Measurements from ENCODE around the gene NME9.

The NME9 gene

DNA sequence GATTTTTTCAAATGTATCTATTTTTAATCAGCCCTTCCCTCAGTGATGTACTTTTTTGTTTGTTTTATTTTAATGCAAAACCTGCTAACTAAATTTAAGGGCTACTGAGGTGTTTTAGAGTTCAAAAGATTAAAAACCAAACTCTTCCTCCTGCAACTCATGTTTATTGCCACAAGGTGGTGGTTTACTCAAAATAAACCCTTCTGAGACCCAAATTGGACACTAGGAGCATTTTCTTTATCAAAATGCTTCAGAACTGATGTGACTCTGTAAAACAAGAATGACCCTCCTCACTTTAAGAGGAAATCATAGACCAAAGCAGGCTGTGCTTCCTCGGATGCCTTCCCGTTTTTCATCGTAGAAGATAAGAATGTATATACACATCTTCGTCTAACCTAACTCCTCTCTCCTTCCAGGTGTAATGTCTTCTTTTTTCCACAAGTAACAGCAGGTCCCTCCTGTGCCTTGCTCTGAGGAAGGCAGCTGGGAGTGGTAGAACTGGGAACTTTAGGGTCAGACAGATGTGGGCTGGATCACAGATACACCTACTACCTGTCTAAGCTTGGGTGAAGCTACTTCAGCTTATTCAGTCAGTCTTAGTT lies 2.9 kb upstream of the NME9 start:
- DNase-seq, result peak in 1 of 2 experiments; percentile 36

DNA sequence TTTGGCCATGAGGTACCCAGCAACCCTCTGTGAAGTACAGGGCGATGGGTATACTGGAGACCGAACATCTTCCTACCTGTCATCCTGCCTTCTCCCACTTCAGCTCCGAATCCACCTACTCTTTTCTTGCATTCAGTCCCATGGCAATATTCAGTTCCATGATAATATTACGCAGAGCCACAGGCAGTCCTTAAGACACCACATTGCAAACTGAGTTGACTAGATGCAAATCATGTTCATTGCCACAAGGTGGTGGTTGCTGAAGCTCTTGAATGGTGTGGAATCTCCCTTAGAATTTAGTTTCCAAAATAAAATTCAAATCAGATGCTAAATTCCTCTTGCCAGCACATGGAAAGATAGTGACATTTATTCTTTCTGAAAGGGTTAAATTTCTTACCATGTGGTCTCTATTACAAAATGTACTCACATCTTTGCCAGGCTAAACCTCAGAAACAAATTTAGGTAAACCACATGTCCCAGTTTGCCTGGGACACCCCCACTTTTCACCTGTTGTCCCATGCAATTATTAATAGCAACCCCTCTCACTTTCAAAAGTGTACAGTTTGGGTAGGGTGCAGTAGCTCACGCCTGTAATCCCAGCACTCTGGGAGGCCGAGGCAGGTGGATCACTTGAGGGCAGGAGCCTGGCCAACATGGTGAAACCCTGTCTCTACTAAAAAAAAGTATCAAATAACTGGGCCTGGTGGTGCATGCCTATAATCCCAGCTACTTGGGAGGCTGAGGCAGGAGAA lies 1.7 kb upstream of the NME9 start:
- peak in 1 of 2 experiments; percentile 35 for DNase-seq

DNA sequence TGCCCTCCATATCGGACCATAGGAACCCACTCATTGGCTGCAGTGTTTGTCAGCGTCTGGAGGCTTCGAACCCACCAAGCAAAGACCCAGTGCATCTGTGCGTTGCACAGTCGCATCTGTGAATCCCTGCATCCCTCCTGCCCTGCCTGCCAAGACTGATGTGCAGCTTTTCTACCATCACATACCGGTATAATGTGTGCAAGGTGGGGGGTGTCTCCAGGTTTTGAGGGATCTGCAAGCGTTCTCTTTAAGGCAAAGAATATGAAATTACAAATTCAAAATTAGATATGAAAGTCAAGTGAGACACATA lies 288 bp upstream of the NME9 start:
- DNase-seq, result no peak

DNA sequence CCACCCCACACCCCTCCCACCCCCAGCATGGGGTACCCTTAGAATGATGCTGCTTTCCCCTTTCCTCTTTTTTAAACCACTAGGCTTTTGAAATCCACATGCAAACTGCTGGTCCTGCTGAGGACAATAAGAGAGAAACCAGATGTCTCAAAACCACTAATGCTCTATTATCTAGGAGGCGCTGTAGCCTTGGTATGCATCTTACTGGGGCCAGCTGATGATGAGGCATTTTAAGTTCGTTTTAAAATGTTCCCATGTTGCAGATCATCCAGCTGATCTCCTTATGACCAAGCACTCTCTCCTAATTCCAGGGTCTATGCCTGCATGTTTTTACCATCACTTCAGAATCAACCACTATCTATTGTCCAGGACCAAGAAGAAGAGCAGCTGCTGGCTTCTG lies 1.3 kb downstream of the NME9 start:
- DNase-seq, result peak in 1 of 2 experiments; percentile 17

DNA sequence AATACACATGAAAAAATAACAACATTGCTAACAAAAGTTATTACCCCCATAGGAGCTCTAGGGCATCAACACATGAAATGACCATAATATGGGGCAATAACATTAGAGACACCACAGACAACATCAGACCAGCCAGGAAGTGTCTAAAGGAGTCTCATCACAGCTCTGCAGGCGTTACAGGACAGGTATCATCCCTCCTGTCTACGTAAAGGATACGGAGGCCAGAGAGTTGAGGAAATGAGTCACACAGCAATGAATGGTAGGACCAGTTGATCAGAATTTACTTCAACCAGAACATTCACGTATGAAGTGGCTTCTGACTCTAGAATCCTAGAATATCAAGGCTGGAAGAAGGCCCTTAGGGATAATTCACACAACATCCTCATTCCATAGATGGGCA lies 1.8 kb downstream of the NME9 start:
- DNase-seq, result no peak

DNA sequence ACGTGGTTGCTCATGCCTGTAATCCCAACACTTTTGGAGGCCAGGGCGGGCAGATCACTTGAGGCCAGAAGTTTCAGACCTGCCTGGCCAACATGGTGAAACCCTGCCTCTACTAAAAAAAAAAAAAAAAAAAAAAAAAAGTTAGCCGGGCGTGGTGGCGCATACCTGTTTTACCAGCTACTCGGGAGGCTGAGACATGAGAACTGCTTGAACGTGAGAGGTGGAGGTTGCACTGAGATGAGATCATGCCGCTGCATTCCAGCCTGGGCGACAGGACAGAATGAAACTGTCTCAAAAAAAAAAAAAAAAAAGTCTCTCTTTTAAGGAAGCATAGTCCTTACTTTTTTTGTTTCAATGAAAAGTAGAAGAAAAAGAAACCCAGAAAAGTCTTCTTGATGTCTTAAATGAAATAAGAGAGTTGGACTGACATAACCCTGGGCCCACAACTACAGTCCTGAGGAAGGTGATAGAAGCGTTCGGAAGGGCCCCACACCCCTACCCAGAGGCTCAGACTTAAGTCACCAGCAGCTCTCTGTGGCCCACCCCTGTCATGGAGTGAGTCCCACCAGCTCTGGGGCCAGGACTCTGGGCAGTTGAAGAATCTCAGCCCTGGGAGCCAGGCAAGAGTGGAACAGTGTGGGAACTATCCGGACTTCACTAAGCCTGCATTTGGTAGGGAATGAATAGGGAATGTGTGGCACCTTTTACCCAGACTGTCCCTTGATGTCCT lies 2.6 kb downstream of the NME9 start:
- DNase-seq, result no peak

DNA sequence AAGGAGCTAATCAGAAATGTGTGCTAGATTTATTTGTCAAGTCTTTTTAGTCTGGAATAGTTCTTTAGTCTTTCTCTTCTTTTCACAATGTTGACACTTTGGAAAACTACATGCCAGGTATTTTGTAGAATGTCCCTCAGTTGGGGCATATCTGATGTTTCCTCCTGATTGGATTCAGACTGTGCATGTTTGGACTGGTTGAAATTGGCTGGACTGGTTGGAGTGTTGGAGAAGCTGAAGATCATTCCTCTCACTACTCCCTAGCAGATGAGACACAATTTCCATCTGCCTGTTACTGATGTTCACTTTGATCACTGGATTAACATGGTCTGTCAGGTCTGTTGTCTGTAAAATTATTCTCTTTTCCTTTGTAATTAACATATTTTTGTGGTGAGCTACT lies 3.7 kb downstream of the NME9 start:
- no peak for DNase-seq

DNA sequence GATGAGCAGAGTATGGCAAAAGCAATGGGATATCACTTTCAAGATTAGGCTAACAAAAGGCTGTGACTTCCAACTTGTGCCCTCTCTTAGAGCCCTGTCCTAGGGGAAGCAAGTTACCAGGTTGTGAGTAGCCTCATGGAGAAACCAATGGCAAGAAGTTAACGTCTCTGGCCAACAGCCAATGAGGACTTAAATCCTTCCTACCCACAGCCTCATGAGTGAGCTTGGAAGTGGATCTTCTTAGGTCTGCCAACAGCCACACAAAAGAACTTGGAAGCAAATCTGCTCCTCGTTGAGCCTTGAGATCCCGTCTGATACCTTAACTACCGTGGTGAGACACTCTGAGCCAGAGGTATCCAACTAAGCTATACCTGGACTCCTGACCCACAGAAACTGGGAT lies 5.7 kb downstream of the NME9 start:
- no peak for DNase-seq

DNA sequence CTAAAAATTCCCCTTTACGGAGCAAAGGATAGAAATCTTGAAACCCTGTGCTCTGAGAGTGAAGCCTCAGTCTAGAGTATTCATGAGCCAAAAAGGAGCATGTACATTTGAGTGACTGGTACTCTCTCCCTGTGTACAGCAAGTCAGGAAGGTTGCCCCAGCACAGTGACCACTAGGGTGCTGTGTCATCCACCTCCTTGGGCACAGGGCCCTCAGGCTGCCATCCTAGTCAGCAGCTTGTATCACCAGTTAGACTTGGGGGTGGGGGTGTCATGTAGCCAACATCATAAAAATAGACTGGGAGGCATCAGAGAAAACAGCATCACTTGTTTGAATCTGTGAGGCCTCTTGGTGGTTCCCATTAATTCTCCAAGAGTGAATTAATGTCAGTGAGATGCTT lies 12.0 kb downstream of the NME9 start:
- no peak for DNase-seq

DNA sequence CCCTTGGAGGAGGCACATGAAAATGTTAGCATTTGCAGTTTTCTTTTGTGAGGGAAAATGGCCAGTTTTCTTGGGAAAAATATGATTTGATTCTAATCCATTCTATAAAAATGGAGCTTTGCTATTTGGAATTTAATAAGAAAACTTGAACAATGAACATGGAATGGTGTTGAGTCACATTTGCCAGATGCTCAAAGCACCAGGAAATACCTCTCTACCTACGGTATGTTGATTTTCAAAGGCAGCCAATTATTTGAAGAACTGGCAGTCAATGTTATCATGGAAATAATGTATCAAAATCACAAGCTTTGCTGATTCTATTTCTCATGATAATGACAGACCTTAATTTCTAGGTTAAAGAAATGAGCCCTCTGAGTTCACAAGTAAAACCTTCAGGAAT lies 14.9 kb downstream of the NME9 start:
- DNase-seq, result no peak

DNA sequence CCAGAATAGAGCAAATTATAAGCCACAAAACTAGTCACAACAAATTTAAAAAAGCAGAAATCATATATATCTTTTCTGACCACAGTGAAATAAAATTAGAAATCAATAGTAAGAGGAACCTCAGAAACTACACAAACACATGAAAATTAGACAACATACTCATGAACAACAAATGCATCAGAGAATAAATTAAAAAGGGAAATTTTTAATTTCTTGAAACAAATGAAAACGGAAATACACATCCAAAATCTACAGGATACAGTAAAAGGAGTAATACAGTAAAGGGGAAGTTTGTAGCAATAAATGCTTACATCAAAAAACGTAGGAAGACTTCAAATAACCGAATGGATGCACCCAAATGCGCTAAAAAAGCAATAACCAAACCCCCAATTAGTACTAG lies 19.2 kb downstream of the NME9 start:
- DNase-seq, result no peak

DNA sequence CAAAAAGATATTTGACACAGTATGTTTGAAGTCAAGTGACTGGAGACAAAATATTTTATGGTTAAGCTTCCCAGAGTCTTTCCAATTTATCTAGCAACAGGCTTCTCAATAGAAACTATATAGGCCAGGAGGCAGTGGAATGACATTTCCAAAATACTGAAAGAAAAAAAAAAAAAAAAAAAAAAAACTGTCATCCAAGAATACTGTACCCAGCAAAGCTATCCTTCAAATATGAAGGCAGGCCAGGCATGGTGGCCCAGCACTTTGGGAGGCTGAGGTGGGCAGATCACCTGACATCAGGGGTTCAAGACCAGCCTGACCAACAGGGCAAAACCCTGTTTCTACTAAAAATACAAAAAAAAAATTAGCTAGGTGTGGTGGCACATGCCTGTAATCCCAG lies 20.9 kb downstream of the NME9 start:
- DNase-seq, result no peak

DNA sequence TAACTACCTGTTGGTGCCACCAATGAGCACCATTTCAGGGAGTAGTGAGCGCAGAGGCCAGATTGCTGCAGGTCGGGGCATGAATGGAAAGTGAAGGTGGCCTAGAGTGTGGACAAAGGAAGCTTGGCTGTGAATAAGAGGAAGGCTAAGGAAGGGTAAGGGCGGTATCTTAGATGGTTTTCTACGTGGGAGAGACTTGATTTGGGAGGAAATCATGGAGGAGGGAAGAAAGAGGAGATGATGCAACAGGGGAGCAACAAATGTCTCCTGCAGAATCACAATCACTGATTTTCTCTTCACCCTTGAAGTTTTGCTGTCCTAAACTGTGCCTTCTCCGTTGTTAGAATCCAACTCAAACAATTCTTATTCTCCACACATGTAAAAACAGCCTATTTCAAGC lies 21.8 kb downstream of the NME9 start:
- DNase-seq, result no peak

DNA sequence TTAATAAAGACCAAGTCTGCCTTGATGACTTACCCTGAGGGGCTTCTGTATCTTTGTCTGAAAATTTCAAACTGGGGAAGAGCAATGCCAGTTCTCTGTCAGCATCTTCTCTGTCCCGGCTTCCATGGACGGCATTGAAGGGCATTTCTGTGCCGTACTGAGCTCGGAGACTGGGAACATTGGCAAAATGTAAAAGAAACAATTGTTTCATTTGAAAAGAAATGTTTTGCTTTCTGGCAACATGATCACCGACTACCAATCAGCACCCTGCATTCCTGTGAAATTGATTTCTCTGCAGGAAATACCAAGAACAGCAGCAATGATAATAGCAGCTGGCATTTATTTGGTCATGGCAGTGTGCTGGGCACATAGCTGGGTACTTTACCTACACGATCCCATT lies 26.2 kb downstream of the NME9 start:
- no peak for DNase-seq

DNA sequence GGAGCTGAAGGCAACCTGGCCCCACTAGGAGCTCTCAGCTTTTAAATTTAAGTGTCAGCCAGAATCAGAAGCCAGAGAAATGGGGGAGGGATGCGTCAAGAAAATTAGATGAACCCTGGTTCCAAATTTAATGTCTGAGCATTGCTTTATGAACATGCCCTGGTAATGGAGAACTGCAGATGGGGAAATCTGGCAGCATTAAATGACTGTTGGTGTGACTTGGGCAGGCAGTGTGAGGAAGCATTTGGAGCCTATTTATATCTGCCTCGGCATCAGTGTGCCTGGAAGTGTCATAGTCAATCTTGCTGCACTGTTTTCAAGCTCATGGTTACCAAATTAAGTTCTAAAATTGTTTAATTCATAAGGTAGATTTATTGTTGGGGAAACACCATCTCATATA lies 29.0 kb downstream of the NME9 start:
- DNase-seq, result no peak

DNA sequence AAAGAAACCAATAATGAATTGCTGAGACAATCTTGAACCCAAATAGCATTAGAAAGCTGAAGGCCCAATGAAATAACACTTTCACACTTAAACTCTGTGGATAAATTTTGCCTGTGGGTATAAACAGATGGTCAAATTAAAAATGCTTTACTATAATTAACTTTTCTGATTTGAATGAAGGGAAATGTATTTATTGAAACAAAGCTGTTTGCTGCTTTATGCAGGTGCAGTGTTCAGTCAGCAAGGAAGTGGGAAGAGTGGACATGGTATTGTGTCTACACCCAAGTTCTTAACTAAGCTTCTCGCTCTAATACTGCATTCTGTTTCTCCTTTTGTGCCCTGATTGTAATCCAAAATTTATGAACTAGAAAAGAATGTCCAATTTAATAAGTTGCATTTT lies 31.8 kb downstream of the NME9 start:
- no peak for DNase-seq

DNA sequence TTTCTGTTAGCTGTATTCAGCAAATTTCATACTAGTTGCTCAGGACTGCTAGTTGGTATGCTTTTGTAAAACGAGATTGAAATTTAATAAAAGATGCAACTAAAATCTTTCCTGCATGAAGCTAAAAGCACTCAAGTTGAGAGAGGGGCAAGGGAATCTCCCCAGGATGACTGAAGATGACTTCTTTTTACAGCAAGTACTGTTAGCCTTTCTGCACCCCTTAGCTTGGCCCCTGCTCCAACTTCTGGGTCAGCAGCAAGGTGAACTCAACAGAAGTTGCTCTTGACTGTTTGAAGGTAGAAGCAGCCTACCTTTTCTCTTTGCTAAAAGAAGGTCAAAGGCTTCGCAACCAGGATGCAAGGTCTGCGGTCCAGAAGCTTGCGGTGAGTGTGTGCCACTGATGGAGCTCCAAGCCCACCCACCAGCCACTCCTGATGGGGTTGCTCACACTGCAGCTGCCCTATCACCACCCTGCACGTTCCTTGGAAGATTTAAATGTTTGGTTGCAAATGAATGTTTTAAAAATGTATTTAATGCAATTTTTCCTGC lies 32.5 kb downstream of the NME9 start:
- no peak for DNase-seq

DNA sequence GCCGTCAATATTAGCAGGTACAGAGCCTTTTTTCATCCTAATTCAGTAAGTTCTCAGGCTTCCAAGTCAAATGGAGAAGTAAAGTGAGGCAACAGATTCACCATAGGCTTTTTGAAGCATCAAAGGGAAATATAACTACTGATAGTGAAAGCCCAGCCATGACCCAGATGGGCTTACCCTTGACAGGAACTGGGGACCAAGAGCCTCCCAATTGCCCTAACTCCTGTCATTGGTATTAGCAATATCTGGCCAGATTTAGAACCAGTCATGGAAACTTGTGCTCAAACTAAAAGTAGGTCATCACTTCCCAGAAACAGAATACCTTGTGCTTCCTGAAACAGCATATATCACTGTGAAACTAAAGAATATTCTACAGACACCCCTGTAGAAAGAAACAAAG lies 33.0 kb downstream of the NME9 start:
- no peak for DNase-seq

DNA sequence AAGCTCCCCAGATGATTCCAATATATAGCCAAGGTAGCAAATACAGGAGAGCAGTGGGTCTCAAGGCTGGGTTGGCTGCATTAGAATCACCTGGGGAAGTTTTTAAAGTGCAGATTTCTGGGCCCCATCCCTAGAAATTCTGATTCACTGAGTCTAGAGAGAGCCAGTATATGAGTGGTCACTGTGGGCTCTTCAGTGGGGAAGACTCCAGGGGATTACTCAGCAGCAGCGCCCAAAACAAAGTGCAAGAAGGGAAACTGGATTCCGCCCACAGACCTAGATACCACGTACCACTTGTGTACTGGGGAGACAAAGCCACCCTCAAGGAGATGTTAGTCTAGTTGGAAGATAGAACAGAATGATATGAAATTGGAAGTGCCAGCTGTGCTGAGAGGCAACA lies 40.0 kb downstream of the NME9 start:
- no peak for DNase-seq

DNA sequence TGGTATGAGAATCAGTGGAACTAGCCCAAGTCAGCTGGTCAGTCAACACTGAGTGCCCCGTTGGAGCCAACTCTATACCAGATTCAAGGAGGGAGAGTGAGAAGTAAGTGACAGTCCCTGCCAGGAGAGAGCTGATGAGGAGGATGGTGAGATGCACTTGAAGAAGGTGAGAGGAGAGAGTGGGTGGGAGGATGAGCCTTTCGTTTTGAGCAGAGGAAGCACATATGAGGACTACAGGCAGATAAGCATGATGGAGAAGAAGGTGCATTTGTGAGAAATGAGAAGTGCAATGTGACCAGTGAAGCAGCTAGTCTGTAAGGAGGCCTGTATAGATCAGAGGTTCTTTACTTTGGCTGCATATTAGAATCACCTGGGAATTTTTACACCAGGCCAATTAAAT lies 40.4 kb downstream of the NME9 start:
- no peak for DNase-seq

DNA sequence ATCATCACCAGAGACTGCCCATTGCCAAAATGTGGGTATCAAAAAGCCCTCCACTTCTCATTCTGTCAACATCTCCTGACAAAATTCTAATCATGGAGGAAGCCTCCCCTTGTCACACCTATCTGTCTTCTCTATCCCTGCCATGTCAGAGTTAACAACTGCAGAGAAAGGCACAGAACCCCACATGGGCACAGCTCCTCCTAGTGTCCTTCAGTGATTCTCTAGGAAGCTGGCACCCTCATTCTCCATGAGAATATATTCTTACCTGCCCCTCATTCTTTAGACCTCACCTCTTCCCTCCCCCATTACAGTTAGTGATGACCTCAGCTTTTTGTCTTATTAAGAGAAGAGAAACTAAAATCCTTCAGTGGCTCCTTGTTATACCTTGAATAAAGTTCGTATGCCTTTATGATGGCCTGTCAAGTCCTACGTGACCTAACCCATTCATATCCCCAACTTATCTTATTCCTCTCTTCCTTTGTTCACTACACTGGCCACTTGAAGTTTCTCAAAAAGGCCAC lies 44.6 kb downstream of the NME9 start:
- DNase-seq, result no peak

DNA sequence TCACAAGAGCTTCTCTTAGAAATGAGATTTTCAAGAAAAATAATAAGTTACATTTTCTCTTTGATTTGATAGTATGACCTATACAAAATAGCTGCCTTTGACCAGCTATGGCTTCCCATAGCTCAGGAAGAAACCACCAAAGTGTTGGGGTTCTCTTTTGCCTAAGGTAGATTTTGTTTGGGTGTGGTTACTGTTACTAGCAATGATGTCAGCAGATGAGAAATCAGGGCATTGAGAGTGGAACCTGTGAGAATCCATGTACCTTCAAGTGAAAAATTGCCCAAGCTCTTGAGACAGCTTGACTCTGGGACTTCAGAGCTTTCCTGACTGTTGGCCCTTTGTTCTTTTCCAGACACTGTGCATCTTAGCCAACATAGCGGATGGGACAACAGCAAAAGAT lies 45.6 kb downstream of the NME9 start:
- DNase-seq, result no peak

DNA sequence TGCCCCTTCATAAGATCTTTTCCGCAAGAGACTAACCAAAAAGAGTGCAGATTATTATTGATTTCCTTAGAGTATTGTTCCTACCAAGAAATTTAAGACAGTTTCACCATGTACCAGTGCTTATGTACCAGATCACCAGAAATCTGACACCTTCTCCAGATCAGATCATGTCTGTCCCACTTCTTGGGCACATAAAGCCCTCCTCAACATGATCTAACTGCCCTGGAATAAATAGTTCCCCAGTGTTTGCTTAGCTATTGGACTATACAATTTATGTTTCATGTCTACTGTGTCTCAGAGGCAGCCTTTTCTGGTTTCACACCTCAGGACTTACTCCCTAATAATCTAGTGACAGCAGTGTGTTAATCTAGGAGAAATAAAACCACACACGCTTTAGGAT lies 46.8 kb downstream of the NME9 start:
- DNase-seq, result no peak

DNA sequence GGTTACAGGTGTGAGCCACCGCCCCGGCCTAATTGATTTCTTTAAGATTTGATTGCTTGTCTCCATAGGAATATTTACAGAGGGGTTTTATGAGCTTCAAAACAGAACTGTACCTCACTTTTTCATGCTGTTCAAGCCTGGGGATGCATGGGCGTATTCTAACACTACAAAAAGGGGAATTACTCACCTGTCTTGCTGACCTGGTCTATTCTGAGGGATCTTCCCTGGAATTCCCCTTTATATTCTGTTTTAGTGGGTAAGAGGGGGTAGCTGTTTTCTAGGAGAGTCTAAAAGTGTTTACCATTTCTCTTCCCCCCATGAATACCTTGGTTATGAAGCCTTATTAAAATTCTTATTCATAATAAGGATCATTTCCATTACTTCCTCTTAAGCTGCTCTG lies 48.1 kb downstream of the NME9 start:
- DNase-seq, result no peak
